Small intestine (tissue), 7 donors: ENCODE data around the gene PLOD3. TPM values are rescaled to one million over a fixed set of nuclear protein-coding genes. Genes with fewer than 3 reads are reported as not detected.
A peak's percentile ranks its signal among the peaks of the same experiment; 100 is the strongest.

Source experiments
- DNase-seq, 2 donors: peaks; one replicate each; pipeline versions ENCODE4 v3.0.0 to v3.0.0-alpha.2; 2013
- FAIRE-seq: peaks from 2 replicates; lab custom pipeline; 2012; peaks lifted over from hg19 to GRCh38; lab: Jason Lieb, UNC
- H3K27ac ChIP-seq, 3 donors: one replicate each; pipeline ENCODE4 v1.5.1; 2013; ENCODE audit warnings: low read length in 2 of 3, mild to moderate bottlenecking in 2 of 3, control low read depth in 1 of 3, inconsistent platforms in 1 of 3, low read depth in 1 of 3, moderate library complexity in 1 of 3
- H3K27me3 ChIP-seq, 3 donors: one replicate each; pipeline ENCODE4 v1.6.1; 2013; ENCODE audit warnings: low read length in 3 of 3, inconsistent platforms in 1 of 3; ENCODE audit not compliant: control insufficient read depth in 3 of 3, insufficient read depth in 3 of 3
- H3K36me3 ChIP-seq, 3 donors: one replicate each; pipeline ENCODE4 v1.6.1; 2013; ENCODE audit warnings: low read length in 3 of 3, inconsistent platforms in 1 of 3, low read depth in 1 of 3, mild to moderate bottlenecking in 1 of 3, moderate library complexity in 1 of 3; ENCODE audit not compliant: control insufficient read depth in 3 of 3, insufficient read depth in 2 of 3
- H3K4me1 ChIP-seq, 3 donors: one replicate each; pipeline ENCODE4 v1.6.1; 2013; ENCODE audit warnings: low read length in 2 of 3, inconsistent platforms in 1 of 3, low read depth in 1 of 3, mild to moderate bottlenecking in 1 of 3, moderate library complexity in 1 of 3; ENCODE audit not compliant: control insufficient read depth in 3 of 3, insufficient read depth in 2 of 3
- H3K4me3 ChIP-seq, 3 donors: one replicate each; pipeline ENCODE4 v1.5.1; 2013; ENCODE audit warnings: low read length in 3 of 3, control low read depth in 1 of 3, inconsistent platforms in 1 of 3, low read depth in 1 of 3, mild to moderate bottlenecking in 1 of 3, moderate library complexity in 1 of 3
- H3K9me3 ChIP-seq, 2 donors: one replicate each; pipeline ENCODE4 v1.6.1; 2013; ENCODE audit warnings: low read depth in 1 of 2, low read length in 1 of 2; ENCODE audit not compliant: control insufficient read depth in 2 of 2, insufficient read depth in 1 of 2
- WGBS, 3 donors: extraction: QIAGEN DNeasy Blood & Tissue Kit; methylation state at CpG; one replicate each; pipeline ENCODE4 v1.1.7; 2013; 5-methylcytosine and 5-hydroxymethylcytosine counted together
- polyA plus RNA-seq, 4 donors: library from polyadenylated mRNA; stranded (reverse) in 3 of 4; unstranded in 1 of 4; fragments of 200-250 nt in 3 of 4; fragments of 120-200 nt in 1 of 4; gene quantifications; one replicate each; pipeline versions ENCODE4 v1.2.1 to v1.2.3, GENCODE V29; 2013
- donor health status: healthy with polysubstance abuse.
- donor health status: control.
- donor health status: control.
- donor health status: Bipolar disorder and iron deficiency.
- donor health status: healthy.

The PLOD3 gene
- polyA plus RNA-seq, 4 donors: 54.5 to 67.0 (median 58.8) TPM

GRCh38 chr7:101156866-101157589 is 60.4 kb downstream of the PLOD3 start:
- Histone ChIP-seq H3K36me3 (peaks cover 11 to 53% (median 12%) of the 10 kb centered on the region in 3 donors), H3K9me3 (no peaks in the 10 kb centered on the region), H3K27me3 (peaks cover 0 to 4% (median 2%) of the 10 kb centered on the region in 3 donors), H3K4me3 (no peak overlapping the region), H3K27ac (no peak overlapping the region), H3K4me1 (peaks cover 0 to 8% (median 8%) of the 10 kb centered on the region in 3 donors)
- FAIRE-seq (no peak), DNase-seq (peak in 1 of 2 donors; percentile 90)
- 55 to 72% (median 65%) methylated on average over 14 of the region's 14 CpGs for WGBS, 3 donors

- 85 to 94% (median 91%) methylated on average over 6 of the region's 6 CpGs for WGBS, 3 donors
- H3K36me3 ChIP-seq: peaks cover 11 to 46% (median 12%) of the 10 kb centered on the region in 3 donors
- no peak overlapping the region for H3K27ac ChIP-seq
- FAIRE-seq (no peak), DNase-seq (no peak)
- H3K27me3 ChIP-seq: peaks cover 0 to 4% (median 2%) of the 10 kb centered on the region in 3 donors
- H3K4me1 ChIP-seq: peaks cover 0 to 8% (median 8%) of the 10 kb centered on the region in 3 donors
- no peak overlapping the region for H3K4me3 ChIP-seq
- no peaks in the 10 kb centered on the region for H3K9me3 ChIP-seq
These were observed 61.1 kb downstream of the PLOD3 start for GRCh38 chr7:101156277-101156676.

Other genes with a start within 250 kb of the PLOD3 start
- 10 to 100 TPM in 3 of 4 donors, 1 to 10 TPM in 1; 2.6 to 31.8 (median 17.0) TPM for gene MUC12, start 248.0 kb downstream of the PLOD3 start, polyA plus RNA-seq
- gene MUC17, start 197.5 kb downstream of the PLOD3 start, polyA plus RNA-seq: 100 to 1,000 TPM in 1 of 4 donors, 10 to 100 TPM in 3; 16.1 to 243 (median 23.7) TPM
- 10 to 100 TPM in 2 of 4 donors, 1 to 10 TPM in 2; 7.6 to 24.9 (median 12.5) TPM for gene TRIM56, start 132.1 kb downstream of the PLOD3 start, polyA plus RNA-seq
- 10 to 100 TPM in 1 of 4 donors, 1 to 10 TPM in 2, under 1 TPM in 1; 0.80 to 35.4 (median 2.7) TPM for gene SERPINE1, start 90.5 kb downstream of the PLOD3 start, polyA plus RNA-seq
- gene AP1S1, start 63.1 kb downstream of the PLOD3 start, polyA plus RNA-seq: 100 to 1,000 TPM in 1 of 4 donors, 10 to 100 TPM in 3; 62.7 to 134 (median 87.3) TPM
- under 1 TPM in 2 of 4 donors, not detected in 2; 0.32 to 0.49 TPM for gene VGF, start 52.0 kb downstream of the PLOD3 start, polyA plus RNA-seq
- gene NAT16, start 37.3 kb downstream of the PLOD3 start, polyA plus RNA-seq: under 1 TPM in 2 of 4 donors, not detected in 2; 0.04 to 0.10 TPM
- gene MOGAT3, start 16.5 kb downstream of the PLOD3 start, polyA plus RNA-seq: 10 to 100 TPM; 15.4 to 69.3 (median 61.1) TPM
- gene ZNHIT1, start 584 bp upstream of the PLOD3 start, polyA plus RNA-seq: 100 to 1,000 TPM in 3 of 4 donors, 10 to 100 TPM in 1; 68.1 to 240 (median 163) TPM
- 100 to 1,000 TPM in 3 of 4 donors, 10 to 100 TPM in 1; 47.1 to 315 (median 308) TPM for gene CLDN15, start 20.2 kb upstream of the PLOD3 start, polyA plus RNA-seq
- gene FIS1, start 27.5 kb upstream of the PLOD3 start, polyA plus RNA-seq: 100 to 1,000 TPM; 136 to 319 (median 242) TPM
- gene IFT22, start 104.2 kb upstream of the PLOD3 start, polyA plus RNA-seq: 10 to 100 TPM in 2 of 4 donors, 1 to 10 TPM in 2; 2.2 to 17.6 (median 8.3) TPM
- gene COL26A1, start 145.3 kb upstream of the PLOD3 start, polyA plus RNA-seq: under 1 TPM in 2 of 4 donors, not detected in 2; 0.10 to 0.12 TPM